Liver (tissue), 9 donors: Measurements from ENCODE around the gene OMP. TPM values are rescaled to one million over a fixed set of nuclear protein-coding genes. Genes with fewer than 3 reads are reported as not detected.

Source experiments
- DNase-seq: peaks from one replicate; pipeline ENCODE4 v3.0.0-alpha.2; 2017; ENCODE audit warnings: low spot score
- H3K27ac ChIP-seq, 2 donors: one replicate each; pipeline ENCODE4 v1.7.0; 2013; ENCODE audit warnings: inconsistent platforms in 2 of 2, low read length in 2 of 2, control low read depth in 1 of 2, low read depth in 1 of 2, mild to moderate bottlenecking in 1 of 2
- H3K27me3 ChIP-seq, 4 donors: one replicate each; pipeline versions ENCODE4 v1.6.1 to v1.7.0; 2013; ENCODE audit warnings: low read length in 3 of 4, inconsistent platforms in 1 of 4, mild to moderate bottlenecking in 1 of 4, moderate library complexity in 1 of 4; ENCODE audit not compliant: control insufficient read depth in 4 of 4, insufficient read depth in 4 of 4
- H3K36me3 ChIP-seq, 4 donors: one replicate each; pipeline versions ENCODE4 v1.6.1 to v1.7.0; 2013; ENCODE audit warnings: low read length in 3 of 4, mild to moderate bottlenecking in 3 of 4, low read depth in 1 of 4, moderate library complexity in 1 of 4; ENCODE audit not compliant: control insufficient read depth in 4 of 4, insufficient read depth in 3 of 4
- H3K4me1 ChIP-seq, 4 donors: one replicate each; pipeline versions ENCODE4 v1.6.1 to v1.7.0; 2013; ENCODE audit warnings: low read length in 3 of 4, mild to moderate bottlenecking in 3 of 4, moderate library complexity in 1 of 4; ENCODE audit not compliant: control insufficient read depth in 4 of 4, insufficient read depth in 4 of 4
- H3K4me3 ChIP-seq, 3 donors: one replicate each; pipeline versions ENCODE4 v1.6.1 to v1.7.0; 2013; ENCODE audit warnings: low read length in 3 of 3, control low read depth in 1 of 3, low read depth in 1 of 3, mild to moderate bottlenecking in 1 of 3
- H3K9ac ChIP-seq, 2 donors: one replicate each; pipeline ENCODE4 v1.7.0; 2013; ENCODE audit warnings: low read length in 2 of 2, mild to moderate bottlenecking in 2 of 2, moderate library complexity in 2 of 2, control low read depth in 1 of 2, low read depth in 1 of 2
- H3K9me3 ChIP-seq, 4 donors: one replicate each; pipeline versions ENCODE4 v1.6.1 to v1.7.0; 2013; ENCODE audit warnings: low read length in 3 of 4; ENCODE audit not compliant: control insufficient read depth in 4 of 4
- CTCF ChIP-seq: fragments of 150-350 bp; IDR thresholded peaks from 2 replicates; pipeline ENCODE4 v1.5.1; 2017; ENCODE audit warnings: improper control_type of control experiment, low read depth, low read length; ENCODE audit not compliant: missing input control
- EGR1 ChIP-seq, 2 donors: IDR thresholded peaks; 2 replicates each; pipeline ENCODE4 v1.6.1; 2016 to 2018; ENCODE audit warnings: antibody characterized with exemption in 2 of 2, low read depth in 2 of 2
- FOXA1 ChIP-seq: IDR thresholded peaks from 2 replicates; pipeline ENCODE4 v1.6.1; 2016; ENCODE audit warnings: antibody characterized with exemption
- FOXA2 ChIP-seq: IDR thresholded peaks from 2 replicates; pipeline ENCODE4 v1.6.1; 2016; ENCODE audit warnings: antibody characterized with exemption
- HNF4A ChIP-seq, 2 donors: conservative IDR thresholded peaks; 2 replicates each; pipeline ENCODE4 v1.6.1; 2016; ENCODE audit warnings: antibody characterized with exemption in 2 of 2, mild to moderate bottlenecking in 2 of 2
- HNF4G ChIP-seq: IDR thresholded peaks from 2 replicates; pipeline ENCODE4 v1.6.1; 2016; ENCODE audit warnings: antibody characterized with exemption
- JUND ChIP-seq, 2 donors: IDR thresholded peaks; 2 replicates each; pipeline ENCODE4 v1.6.1; 2016; ENCODE audit warnings: antibody characterized with exemption in 2 of 2
- NR2F2 ChIP-seq: IDR thresholded peaks from 2 replicates; pipeline ENCODE4 v1.6.1; 2016; ENCODE audit warnings: antibody characterized with exemption
- RAD21 ChIP-seq, 2 donors: IDR thresholded peaks; 2 replicates each; pipeline ENCODE4 v1.6.1; 2016; ENCODE audit warnings: antibody characterized with exemption in 2 of 2, mild to moderate bottlenecking in 2 of 2
- REST ChIP-seq: IDR thresholded peaks from 2 replicates; pipeline ENCODE4 v1.6.1; 2016; ENCODE audit warnings: antibody characterized with exemption, mild to moderate bottlenecking
- RXRA ChIP-seq, 2 donors: IDR thresholded peaks; 2 replicates each; pipeline ENCODE4 v1.6.1; 2017 to 2018; ENCODE audit warnings: antibody characterized with exemption in 2 of 2, mild to moderate bottlenecking in 1 of 2
- SP1 ChIP-seq: IDR thresholded peaks from 2 replicates; pipeline ENCODE4 v1.6.1; 2018; ENCODE audit warnings: antibody characterized with exemption, mild to moderate bottlenecking
- TAF1 ChIP-seq: conservative IDR thresholded peaks from 2 replicates; pipeline ENCODE4 v1.6.1; 2016; ENCODE audit warnings: antibody characterized with exemption, mild to moderate bottlenecking
- YY1 ChIP-seq: IDR thresholded peaks from 2 replicates; pipeline ENCODE4 v1.6.1; 2016; ENCODE audit warnings: antibody characterized with exemption, mild to moderate bottlenecking
- WGBS: extraction: QIAGEN DNeasy Blood & Tissue Kit; methylation state at CpG from one replicate; pipeline ENCODE4 v1.1.7; 2013; 5-methylcytosine and 5-hydroxymethylcytosine counted together
- polyA plus RNA-seq, 2 donors: library from polyadenylated mRNA; stranded (reverse) in 1 of 2; unstranded in 1 of 2; fragments of 200-250 nt in 1 of 2; fragments of >200 nt in 1 of 2; fragmentation: Nextera tagmentation in 1 of 2; extraction: Ambion mirVana in 1 of 2; gene quantifications; one replicate each; pipeline versions ENCODE4 v1.2.1 to v1.2.3, GENCODE V29; 2013 to 2015
- total RNA-seq, 2 donors: library from RNA; depleted of rRNA; stranded (reverse); fragments of >200 nt; gene quantifications; one replicate each; pipeline ENCODE4 v1.2.3, GENCODE V29; 2014
- TF ChIP-seq, protein P1 (sequence below): IDR thresholded peaks from 2 replicates; pipeline ENCODE4 v1.6.1; 2016; ENCODE audit warnings: antibody characterized with exemption
- TF ChIP-seq, protein P2 (sequence below): IDR thresholded peaks from 2 replicates; pipeline ENCODE4 v1.6.1; 2016; ENCODE audit warnings: antibody characterized with exemption
- TF ChIP-seq, protein P3 (sequence below): IDR thresholded peaks from 2 replicates; pipeline ENCODE4 v1.6.1; 2016; ENCODE audit warnings: antibody characterized with exemption
- donor health status: healthy.
- donor health status: healthy.
- donor health status: healthy.
- donor health status: healthy.
- donor health status: healthy.

The OMP gene
- total and polyA plus RNA-seq, 4 donors: 0.24 to 0.75 (median 0.65) TPM; not detected in 1

- TF ChIP-seq JUND (IDR thresholded peaks at IDR 0.05) (no peak), SP1 (no peak)
These were observed 8.4 kb upstream of the OMP start for GRCh38 chr11:77093987-77094840.

GRCh38 chr11:77094841-77095365, 7.7 kb upstream of the OMP start:
- DNase-seq: no peak
- no peaks in the 10 kb centered on the region for H3K27me3 ChIP-seq
- peaks cover 12 to 55% (median 46%) of the 10 kb centered on the region in 4 donors for H3K4me1 ChIP-seq
- H3K27ac ChIP-seq: peak overlapping the region; percentile 76 to 87
- H3K9me3 ChIP-seq: no peaks in the 10 kb centered on the region
- H3K9ac ChIP-seq: no peak overlapping the region
- TF ChIP-seq YY1 (no peak), FOXA2 (no peak)
- H3K4me3 ChIP-seq: no peak overlapping the region
- WGBS: 95% methylated on average over 7 of the region's 7 CpGs
- H3K36me3 ChIP-seq: peaks cover 0 to 4% (median 1%) of the 10 kb centered on the region in 4 donors

More at GRCh38 chr11:77093987-77094840, 8.4 kb upstream of the OMP start:
- no peaks in the 10 kb centered on the region for H3K27me3 ChIP-seq
- peak overlapping the region in 1 of 2 donors; percentile 26 for H3K27ac ChIP-seq
- H3K9ac ChIP-seq: no peak overlapping the region
- H3K36me3 ChIP-seq: peaks cover 0 to 4% (median 1%) of the 10 kb centered on the region in 4 donors
- WGBS: 83% methylated on average over 6 of the region's 6 CpGs
- no peaks in the 10 kb centered on the region for H3K9me3 ChIP-seq
- peaks cover 13 to 58% (median 49%) of the 10 kb centered on the region in 4 donors for H3K4me1 ChIP-seq
- no peak overlapping the region for H3K4me3 ChIP-seq
- DNase-seq: no peak

DNA sequence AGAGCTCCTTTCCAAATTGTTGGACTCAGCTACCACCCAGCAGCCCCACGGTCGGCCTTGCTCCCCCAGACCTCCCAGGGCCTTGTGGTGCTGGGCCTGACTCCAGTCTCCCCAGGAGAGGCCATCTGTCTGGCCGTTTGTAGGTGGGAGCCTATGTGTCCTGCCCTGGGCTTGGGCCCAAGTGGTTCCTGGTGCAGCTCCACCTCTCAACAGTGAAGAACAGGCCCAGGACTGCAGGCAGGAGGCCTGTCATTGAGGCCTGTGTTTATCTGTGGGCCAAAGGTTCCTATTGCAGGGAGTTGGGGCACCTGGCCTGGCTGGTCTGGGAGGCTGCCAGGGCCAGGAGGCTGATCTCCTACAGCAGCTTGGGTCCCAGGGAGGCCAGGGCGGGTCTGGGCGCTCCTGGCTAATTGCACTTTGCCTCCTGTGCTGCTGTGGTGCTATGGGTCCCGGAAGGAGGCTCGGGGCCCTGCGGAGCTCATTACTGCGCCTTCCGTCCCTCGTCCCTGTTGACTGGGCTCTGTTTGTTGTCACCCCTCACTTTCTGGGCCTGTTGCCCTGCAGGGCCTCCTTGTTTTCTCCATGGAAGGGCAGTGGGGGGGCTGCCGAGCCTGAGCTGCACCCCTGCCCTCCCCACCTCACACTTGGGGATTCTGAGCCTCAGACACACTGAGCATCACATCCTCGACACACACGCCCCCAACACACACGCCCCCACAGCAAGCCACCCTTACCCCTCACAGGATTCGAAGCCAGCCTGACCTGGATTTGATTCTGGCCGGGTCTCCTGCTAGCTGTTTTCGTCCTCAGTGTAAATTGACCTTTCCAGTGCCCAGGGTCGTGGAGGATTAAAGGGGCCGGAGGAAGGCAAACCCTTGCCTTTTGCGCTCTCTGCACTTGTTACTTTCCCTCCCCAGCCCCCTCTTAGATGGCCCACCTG, 6.8 kb upstream of the OMP start:
- H3K9me3 ChIP-seq: no peaks in the 10 kb centered on the region
- no peak overlapping the region for H3K9ac ChIP-seq
- no peak for DNase-seq
- no peaks in the 10 kb centered on the region for H3K27me3 ChIP-seq
- whole genome bisulfite sequencing: 46% methylated on average over 21 of the region's 21 CpGs
- peaks cover 12 to 49% (median 44%) of the 10 kb centered on the region in 4 donors for H3K4me1 ChIP-seq
- H3K36me3 ChIP-seq: peaks cover 0 to 4% (median 2%) of the 10 kb centered on the region in 4 donors
- no peak overlapping the region for H3K4me3 ChIP-seq
- H3K27ac ChIP-seq: peak overlapping the region; percentile 76 to 87
- peak; percentile 99 for TF ChIP-seq SP1
- peak; percentile 93 to 95 for TF ChIP-seq RXRA (IDR thresholded peaks at IDR 0.05)
- no peak for TF ChIP-seq TAF1
- TF ChIP-seq YY1: peak; percentile 87
- no peak for TF ChIP-seq EGR1 (IDR thresholded peaks at IDR 0.05; ENCODE audit: low read depth in 2 of 2)
- TF ChIP-seq CTCF: no peak
- peak; percentile 79 for TF ChIP-seq FOXA2
- TF ChIP-seq NR2F2: peak; percentile 21
- TF ChIP-seq JUND (IDR thresholded peaks at IDR 0.05): peak; percentile 71 to 78
- TF ChIP-seq FOXA1: peak; percentile 76
- TF ChIP-seq, protein P1, sequence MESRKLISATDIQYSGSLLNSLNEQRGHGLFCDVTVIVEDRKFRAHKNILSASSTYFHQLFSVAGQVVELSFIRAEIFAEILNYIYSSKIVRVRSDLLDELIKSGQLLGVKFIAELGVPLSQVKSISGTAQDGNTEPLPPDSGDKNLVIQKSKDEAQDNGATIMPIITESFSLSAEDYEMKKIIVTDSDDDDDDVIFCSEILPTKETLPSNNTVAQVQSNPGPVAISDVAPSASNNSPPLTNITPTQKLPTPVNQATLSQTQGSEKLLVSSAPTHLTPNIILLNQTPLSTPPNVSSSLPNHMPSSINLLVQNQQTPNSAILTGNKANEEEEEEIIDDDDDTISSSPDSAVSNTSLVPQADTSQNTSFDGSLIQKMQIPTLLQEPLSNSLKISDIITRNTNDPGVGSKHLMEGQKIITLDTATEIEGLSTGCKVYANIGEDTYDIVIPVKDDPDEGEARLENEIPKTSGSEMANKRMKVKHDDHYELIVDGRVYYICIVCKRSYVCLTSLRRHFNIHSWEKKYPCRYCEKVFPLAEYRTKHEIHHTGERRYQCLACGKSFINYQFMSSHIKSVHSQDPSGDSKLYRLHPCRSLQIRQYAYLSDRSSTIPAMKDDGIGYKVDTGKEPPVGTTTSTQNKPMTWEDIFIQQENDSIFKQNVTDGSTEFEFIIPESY: no peak
- peak; percentile 63 to 74 for TF ChIP-seq RAD21 (IDR thresholded peaks at IDR 0.05)
- TF ChIP-seq HNF4G: peak; percentile 70
- TF ChIP-seq, protein P2, sequence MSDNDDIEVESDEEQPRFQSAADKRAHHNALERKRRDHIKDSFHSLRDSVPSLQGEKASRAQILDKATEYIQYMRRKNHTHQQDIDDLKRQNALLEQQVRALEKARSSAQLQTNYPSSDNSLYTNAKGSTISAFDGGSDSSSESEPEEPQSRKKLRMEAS: no peak
- TF ChIP-seq HNF4A (conservative IDR thresholded peaks at IDR 0.05): peak; percentile 92 to 96
- TF ChIP-seq, protein P3, sequence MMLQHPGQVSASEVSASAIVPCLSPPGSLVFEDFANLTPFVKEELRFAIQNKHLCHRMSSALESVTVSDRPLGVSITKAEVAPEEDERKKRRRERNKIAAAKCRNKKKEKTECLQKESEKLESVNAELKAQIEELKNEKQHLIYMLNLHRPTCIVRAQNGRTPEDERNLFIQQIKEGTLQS: peak; percentile 69
- peak; percentile 92 for TF ChIP-seq REST
